Measurements from ENCODE around the gene CD5L. TPM values are rescaled to one million over a fixed set of nuclear protein-coding genes. Genes with fewer than 3 reads are reported as not detected.

CD5L gene
- total RNA-seq, 1 experiment from 2014 or later: not detected

DNA sequence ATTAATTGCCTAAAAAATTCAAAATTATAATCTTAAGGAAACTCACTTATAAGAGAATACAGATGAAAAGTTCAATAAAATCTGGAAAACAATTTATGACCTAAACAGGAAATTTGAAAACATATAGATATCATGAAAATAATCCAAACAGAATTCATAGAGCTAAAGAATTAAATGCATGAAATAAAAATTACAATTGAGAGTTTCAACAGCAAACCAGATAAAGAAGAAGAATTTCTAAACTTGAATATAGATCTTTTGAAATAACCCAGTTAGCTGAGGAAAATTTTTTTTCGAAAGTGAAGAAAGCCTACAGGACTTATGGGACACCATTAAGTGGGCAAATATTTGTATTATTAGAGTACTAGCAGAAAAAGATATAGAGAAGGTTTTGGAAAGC is 28.3 kb downstream of the CD5L start (continued):
- TF ChIP-seq EZH2phosphoT487 (IDR thresholded peaks at IDR 0.05; ENCODE audit: borderline replicate concordance) (no peak), CEBPB (IDR thresholded peaks at IDR 0.05; ENCODE audit: low read depth) (no peak), JUND (IDR thresholded peaks at IDR 0.05) (no peak), EGR1 (IDR thresholded peaks at IDR 0.05; ENCODE audit: low read depth) (no peak), FOSL1 (IDR thresholded peaks at IDR 0.05; ENCODE audit: low read depth) (no peak), YY1 (IDR thresholded peaks at IDR 0.05; ENCODE audit: extremely low read depth, insufficient replicate concordance, low read depth, low read length) (no peak)

GRCh38 chr1:157806431-157807149 is 35.0 kb downstream of the CD5L start:
- ChIA-PET RAD21 (ENCODE audit: low non-redundant PET in 1 of 2, low total read pairs in 2 of 2, uncharacterized antibody in 2 of 2, unreplicated experiment in 2 of 2) (no interaction called here), CTCF (no interaction called here)

More at GRCh38 chr1:157806431-157807149, 35.0 kb downstream of the CD5L start:
- Histone ChIP-seq H3K27ac (ENCODE audit: low read depth, low read length) (no peak overlapping the region), H3K9me3 (ENCODE audit: control insufficient read depth in 1 of 2, insufficient read depth in 1 of 2, low read depth in 1 of 2, low read length in 2 of 2) (no peaks in the 10 kb centered on the region), H3K9ac (ENCODE audit: low read length) (no peak overlapping the region), H3K4me3 (replicated peaks in 1 of 2; ENCODE audit: low read depth in 1 of 2, low read length in 2 of 2) (no peak overlapping the region), H3K9me2 (ENCODE audit: insufficient read depth) (no peaks in the 10 kb centered on the region), H4K20me1 (ENCODE audit: insufficient read depth) (no peaks in the 10 kb centered on the region), H3K27me3 (ENCODE audit: insufficient read depth, low read length) (peaks cover 41% of the 10 kb centered on the region), H3K36me3 (ENCODE audit: control insufficient read depth in 1 of 2, insufficient read depth in 2 of 2, low read length in 2 of 2) (no peaks in the 10 kb centered on the region), H2AFZ (ENCODE audit: low read depth, low read length, poor library complexity, severe bottlenecking) (no peak overlapping the region), H3K79me2 (ENCODE audit: insufficient read depth, low read length) (no peaks in the 10 kb centered on the region), H3K4me1 (ENCODE audit: control insufficient read depth in 1 of 2, insufficient read depth in 2 of 2, low read length in 2 of 2) (no peaks in the 10 kb centered on the region), H3K4me2 (ENCODE audit: low read length) (no peak overlapping the region)
- POLR2A ChIA-PET: no interaction called here
- no peak for ATAC-seq
- no peak for DNase-seq (ENCODE audit: low read depth, low spot score)
- TF ChIP-seq SRF (IDR thresholded peaks at IDR 0.05; ENCODE audit: low read depth) (no peak), CEBPB (IDR thresholded peaks at IDR 0.05; ENCODE audit: low read depth) (no peak), EGR1 (IDR thresholded peaks at IDR 0.05; ENCODE audit: low read depth) (no peak), CTCF (IDR thresholded peaks at IDR 0.05 in 2 of 3, conservative IDR thresholded peaks at IDR 0.05 in 1 of 3; ENCODE audit: borderline replicate concordance in 1 of 3, insufficient read depth in 1 of 3, low read depth in 2 of 3, low read length in 2 of 3) (no peak), YY1 (IDR thresholded peaks at IDR 0.05; ENCODE audit: extremely low read depth, insufficient replicate concordance, low read depth, low read length) (no peak), ZNF274 (IDR thresholded peaks at IDR 0.05; ENCODE audit: low read depth, low read length) (no peak), POLR2AphosphoS5 (IDR thresholded peaks at IDR 0.05; ENCODE audit: low read depth, low read length) (no peak), SP1 (IDR thresholded peaks at IDR 0.05; ENCODE audit: low read depth) (no peak), CBX3 (IDR thresholded peaks at IDR 0.05; ENCODE audit: low read depth) (no peak), EZH2 (IDR thresholded peaks at IDR 0.05) (no peak), FOSL1 (IDR thresholded peaks at IDR 0.05; ENCODE audit: low read depth) (no peak), EZH2phosphoT487 (IDR thresholded peaks at IDR 0.05; ENCODE audit: borderline replicate concordance) (no peak)
- TF ChIP-seq, protein P1, sequence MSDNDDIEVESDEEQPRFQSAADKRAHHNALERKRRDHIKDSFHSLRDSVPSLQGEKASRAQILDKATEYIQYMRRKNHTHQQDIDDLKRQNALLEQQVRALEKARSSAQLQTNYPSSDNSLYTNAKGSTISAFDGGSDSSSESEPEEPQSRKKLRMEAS (IDR thresholded peaks at IDR 0.05): no peak
- intact Hi-C loops (cut with micrococcal nuclease): no loop called here
- no TSS peak for BruUV-seq (replicated peaks)

Data from HCT116 (cell line).